A673 (cell line): ENCODE data around the gene FLCN. TPM values are rescaled to one million over a fixed set of nuclear protein-coding genes. Genes with fewer than 3 reads are reported as not detected.

Experiments used
- BruUV-seq: library from RNA; stranded (reverse); fragments of 400-500 nt; replicated peaks from 2 replicates; lab custom pipeline; 2021; lab: Mats Ljungman, UMichigan
- CTCF ChIA-PET: fragments of 300-600 bp; sonication (Branson Sonifier 250); formaldehyde crosslinking; loops from one replicate; lab custom pipeline; 2022; ENCODE audit warnings: antibody characterized with exemption; lab: Charles Lee
- POLR2A ChIA-PET: fragments of 300-600 bp; sonication (Branson Sonifier 250); formaldehyde crosslinking; loops from one replicate; lab custom pipeline; 2022; ENCODE audit warnings: antibody characterized with exemption; ENCODE audit not compliant: low non-redundant PET; lab: Charles Lee
- DNase-seq: peaks from one replicate; pipeline ENCODE4 v3.0.0-alpha.2; 2015; ENCODE audit warnings: low spot score
- H3K27ac ChIP-seq: fragments of 200-600 bp; sonication (generic); 2 replicates; pipeline ENCODE4 v1.5.1; 2016; ENCODE audit warnings: mixed run types, low read depth, mild to moderate bottlenecking, mixed read lengths, antibody characterized with exemption, low read length; ENCODE audit not compliant: poor library complexity, severe bottlenecking
- H3K27me3 ChIP-seq: fragments of 200-600 bp; sonication (generic); replicated peaks from 2 replicates; pipeline ENCODE4 v1.6.1; 2017; ENCODE audit warnings: mixed run types, low read depth, mild to moderate bottlenecking, mixed read lengths, antibody characterized with exemption, low read length; ENCODE audit not compliant: insufficient read depth, poor library complexity
- H3K36me3 ChIP-seq: fragments of 200-600 bp; sonication (generic); 2 replicates; pipeline ENCODE4 v1.6.1; 2016; ENCODE audit warnings: mixed run types, mild to moderate bottlenecking, mixed read lengths, antibody characterized with exemption, low read length; ENCODE audit not compliant: insufficient read depth, poor library complexity, severe bottlenecking
- H3K4me1 ChIP-seq: fragments of 200-600 bp; sonication (generic); 2 replicates; pipeline ENCODE4 v1.6.1; 2017; ENCODE audit warnings: mixed run types, mild to moderate bottlenecking, mixed read lengths, antibody characterized with exemption, low read length; ENCODE audit not compliant: insufficient read depth, poor library complexity, severe bottlenecking
- H3K4me3 ChIP-seq: fragments of 200-600 bp; sonication (generic); 2 replicates; pipeline ENCODE4 v1.5.1; 2016; ENCODE audit warnings: low read depth, mixed run types, mild to moderate bottlenecking, mixed read lengths, low read length; ENCODE audit not compliant: poor library complexity, severe bottlenecking
- H3K9me3 ChIP-seq: fragments of 200-600 bp; sonication (generic); 2 replicates; pipeline ENCODE4 v1.6.1; 2016; ENCODE audit warnings: mixed run types, low read depth, mild to moderate bottlenecking, mixed read lengths, antibody characterized with exemption, low read length; ENCODE audit not compliant: poor library complexity, severe bottlenecking
- EZH2 ChIP-seq: fragments of 200-600 bp; sonication (generic); IDR thresholded peaks from 2 replicates; pipeline ENCODE4 v1.6.1; 2017; ENCODE audit warnings: borderline replicate concordance, low read depth, mild to moderate bottlenecking, mixed read lengths, antibody characterized with exemption, low read length; ENCODE audit not compliant: poor library complexity, severe bottlenecking
- intact Hi-C: fragments of 100-400 bp; cut with micrococcal nuclease; formaldehyde crosslinking; loops from one replicate; pipeline ENCODE4 v1.10.0; 2022; ENCODE audit not compliant: unreplicated experiment
- total RNA-seq: library from RNA; stranded (reverse); gene quantifications from 2 replicates; pipeline ENCODE4 v1.2.3, GENCODE V29; 2021
- TF ChIP-seq, protein P1 (sequence below): fragments of 300-800, 200-600 bp; sonication (generic); conservative IDR thresholded peaks from 2 replicates; pipeline ENCODE4 v1.5.1; 2017; ENCODE audit warnings: low read depth, mild to moderate bottlenecking, antibody characterized with exemption, low read length, moderate library complexity, mixed read lengths

Gene FLCN
- total RNA-seq, 1 experiment from 2014 or later = 60.2 TPM

- no TSS peak for BruUV-seq
- ChIA-PET POLR2A (no interaction called here), CTCF (no interaction called here)
- no peak for DNase-seq
- intact Hi-C loops = no loop called here
- Histone ChIP-seq H3K36me3 (peaks cover 84% of the 10 kb centered on the region), H3K9me3 (no peaks in the 10 kb centered on the region), H3K4me3 (no peak overlapping the region), H3K27ac (no peak overlapping the region), H3K27me3 (no peaks in the 10 kb centered on the region), H3K4me1 (no peaks in the 10 kb centered on the region)
- TF ChIP-seq EZH2 = no peak
- TF ChIP-seq, protein P1, sequence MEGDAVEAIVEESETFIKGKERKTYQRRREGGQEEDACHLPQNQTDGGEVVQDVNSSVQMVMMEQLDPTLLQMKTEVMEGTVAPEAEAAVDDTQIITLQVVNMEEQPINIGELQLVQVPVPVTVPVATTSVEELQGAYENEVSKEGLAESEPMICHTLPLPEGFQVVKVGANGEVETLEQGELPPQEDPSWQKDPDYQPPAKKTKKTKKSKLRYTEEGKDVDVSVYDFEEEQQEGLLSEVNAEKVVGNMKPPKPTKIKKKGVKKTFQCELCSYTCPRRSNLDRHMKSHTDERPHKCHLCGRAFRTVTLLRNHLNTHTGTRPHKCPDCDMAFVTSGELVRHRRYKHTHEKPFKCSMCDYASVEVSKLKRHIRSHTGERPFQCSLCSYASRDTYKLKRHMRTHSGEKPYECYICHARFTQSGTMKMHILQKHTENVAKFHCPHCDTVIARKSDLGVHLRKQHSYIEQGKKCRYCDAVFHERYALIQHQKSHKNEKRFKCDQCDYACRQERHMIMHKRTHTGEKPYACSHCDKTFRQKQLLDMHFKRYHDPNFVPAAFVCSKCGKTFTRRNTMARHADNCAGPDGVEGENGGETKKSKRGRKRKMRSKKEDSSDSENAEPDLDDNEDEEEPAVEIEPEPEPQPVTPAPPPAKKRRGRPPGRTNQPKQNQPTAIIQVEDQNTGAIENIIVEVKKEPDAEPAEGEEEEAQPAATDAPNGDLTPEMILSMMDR = no peak
These were observed 61.1 kb downstream of the FLCN start for GRCh38 chr17:17175917-17176316.

DNA sequence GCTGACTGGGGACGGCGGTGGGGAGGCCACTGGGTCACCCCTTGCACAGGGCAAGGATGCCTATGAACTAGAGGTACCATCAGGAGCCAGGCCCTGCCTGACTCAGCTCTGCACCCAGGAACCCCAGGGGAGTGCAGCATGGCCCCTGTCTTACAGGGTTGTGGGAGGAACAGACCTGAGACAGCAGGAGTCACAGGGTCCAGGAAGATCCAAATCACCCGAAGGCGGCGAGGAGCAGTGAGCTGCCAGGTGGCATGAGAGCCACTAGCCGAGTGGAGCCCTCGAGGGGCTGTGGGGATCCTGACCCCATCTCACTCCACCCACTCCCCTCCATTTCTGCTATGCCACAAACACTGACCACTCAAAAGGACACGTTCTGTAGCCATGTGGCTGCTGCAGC is 61.6 kb downstream of the FLCN start:
- Histone ChIP-seq H3K4me1 (no peaks in the 10 kb centered on the region), H3K4me3 (no peak overlapping the region), H3K27ac (no peak overlapping the region), H3K9me3 (no peaks in the 10 kb centered on the region), H3K27me3 (no peaks in the 10 kb centered on the region), H3K36me3 (peaks cover 78% of the 10 kb centered on the region)
- BruUV-seq = no TSS peak
- ChIA-PET CTCF (no interaction called here), POLR2A (no interaction called here)
- intact Hi-C loops = no loop called here
- no peak for DNase-seq
- TF ChIP-seq EZH2 = no peak
- TF ChIP-seq, protein P1 = no peak

GRCh38 chr17:17173921-17174320 is 63.0 kb downstream of the FLCN start:
- TF ChIP-seq, protein P1 = no peak
- no peak for TF ChIP-seq EZH2
- ChIA-PET POLR2A (no interaction called here), CTCF (no interaction called here)
- no peak overlapping the region for H3K27ac ChIP-seq
- H3K4me1 ChIP-seq = no peaks in the 10 kb centered on the region
- intact Hi-C loops = no loop called here
- H3K27me3 ChIP-seq = no peaks in the 10 kb centered on the region
- no peak for DNase-seq
- peaks cover 68% of the 10 kb centered on the region for H3K36me3 ChIP-seq
- BruUV-seq = no TSS peak
- no peak overlapping the region for H3K4me3 ChIP-seq
- no peaks in the 10 kb centered on the region for H3K9me3 ChIP-seq
